ENCODE results near the gene DNAJA1.
A peak's percentile ranks its signal among the peaks of the same experiment; 100 is the strongest.

Gene DNAJA1

DNA sequence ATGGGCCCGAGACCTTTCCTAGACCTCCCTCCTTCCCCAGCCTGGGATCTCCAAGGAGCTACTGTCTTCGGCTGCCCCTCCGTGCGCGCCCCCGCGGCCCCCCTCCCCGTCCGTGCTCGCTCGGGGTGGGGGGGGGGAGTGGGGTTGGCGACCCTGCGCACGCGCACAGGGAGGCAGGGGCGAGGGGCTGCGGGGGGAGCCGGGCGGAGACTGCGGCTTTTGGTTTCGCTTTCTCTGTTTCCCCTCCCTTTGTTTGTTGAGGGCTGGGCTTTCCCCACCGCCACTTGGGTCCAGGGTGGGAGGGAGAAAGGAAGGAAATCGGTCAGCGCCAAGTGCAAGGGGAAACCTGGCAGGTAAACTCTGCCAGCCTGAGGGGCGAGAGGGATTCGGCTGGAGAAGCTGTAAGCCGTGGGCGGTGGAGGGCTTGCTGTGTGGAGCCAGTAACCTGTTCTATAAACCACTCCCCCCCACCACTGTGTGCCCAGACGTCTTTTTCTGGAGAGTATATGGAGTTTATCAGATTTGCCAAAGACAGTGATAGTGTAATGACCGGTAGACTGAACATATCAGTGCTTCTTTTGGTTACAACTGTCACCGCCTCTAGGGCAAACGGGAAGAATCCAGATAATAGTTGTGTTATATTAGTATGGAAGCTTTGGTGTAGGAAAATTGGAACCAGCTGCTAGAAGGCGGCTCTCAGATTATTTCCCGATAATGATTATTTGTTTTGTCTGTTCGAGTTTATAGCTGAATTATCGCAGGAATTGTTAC, 684 bp downstream of the DNAJA1 start:
- FAIRE-seq (no peak), DNase-seq (ENCODE audit: insufficient read length, low spot score) (peak; percentile 47)

GRCh38 chr9:33029231-33029786, 4.2 kb downstream of the DNAJA1 start:
- FAIRE-seq = no peak
- no peak for DNase-seq (ENCODE audit: insufficient read length, low spot score)

GRCh38 chr9:33030285-33030684, 5.2 kb downstream of the DNAJA1 start:
- FAIRE-seq (no peak), DNase-seq (ENCODE audit: insufficient read length, low spot score) (no peak)

DNA sequence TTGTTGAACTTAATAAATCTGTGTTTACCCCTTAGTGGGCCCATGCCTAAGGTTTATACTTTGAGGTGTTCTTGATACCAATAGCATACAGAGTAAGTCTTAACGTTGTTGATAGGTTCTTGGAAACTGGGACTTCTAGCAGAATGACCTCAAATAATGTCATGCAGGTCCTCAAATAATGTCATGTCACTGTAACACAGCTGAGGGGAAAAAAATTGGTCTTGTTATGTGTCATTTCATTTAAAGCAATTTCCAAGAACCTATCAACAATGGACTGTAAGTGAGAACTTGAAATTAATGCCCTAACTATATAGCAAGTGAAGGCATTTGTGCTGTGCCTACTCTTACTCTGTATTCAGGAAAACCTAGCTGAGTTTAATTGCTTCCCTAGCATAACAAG, 7.2 kb downstream of the DNAJA1 start:
- FAIRE-seq = no peak
- DNase-seq (ENCODE audit: insufficient read length, low spot score) = no peak

DNA sequence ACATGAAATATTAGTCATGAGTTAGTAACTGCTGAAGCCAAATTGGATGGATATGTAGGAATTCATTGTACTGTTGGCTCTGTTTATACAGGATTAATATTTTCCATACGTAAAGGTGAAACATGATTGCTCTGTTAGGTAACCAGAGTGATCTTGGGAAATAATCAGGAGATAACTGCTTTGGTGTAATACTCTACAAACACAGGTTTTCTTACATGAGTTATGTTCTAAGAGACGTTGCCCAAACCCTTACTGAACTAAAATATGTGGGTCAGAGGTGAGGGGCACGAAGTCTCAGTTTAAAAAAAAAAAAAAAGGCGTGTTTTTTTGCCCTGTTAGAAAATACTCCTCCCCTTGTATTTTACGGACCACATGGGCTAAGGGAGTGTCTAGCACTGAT, 7.8 kb downstream of the DNAJA1 start:
- DNase-seq (ENCODE audit: insufficient read length, low spot score) (no peak), FAIRE-seq (no peak)

- no peak for FAIRE-seq
- no peak for DNase-seq (ENCODE audit: insufficient read length, low spot score)
These were observed 15.8 kb downstream of the DNAJA1 start for GRCh38 chr9:33040792-33041431.

DNA sequence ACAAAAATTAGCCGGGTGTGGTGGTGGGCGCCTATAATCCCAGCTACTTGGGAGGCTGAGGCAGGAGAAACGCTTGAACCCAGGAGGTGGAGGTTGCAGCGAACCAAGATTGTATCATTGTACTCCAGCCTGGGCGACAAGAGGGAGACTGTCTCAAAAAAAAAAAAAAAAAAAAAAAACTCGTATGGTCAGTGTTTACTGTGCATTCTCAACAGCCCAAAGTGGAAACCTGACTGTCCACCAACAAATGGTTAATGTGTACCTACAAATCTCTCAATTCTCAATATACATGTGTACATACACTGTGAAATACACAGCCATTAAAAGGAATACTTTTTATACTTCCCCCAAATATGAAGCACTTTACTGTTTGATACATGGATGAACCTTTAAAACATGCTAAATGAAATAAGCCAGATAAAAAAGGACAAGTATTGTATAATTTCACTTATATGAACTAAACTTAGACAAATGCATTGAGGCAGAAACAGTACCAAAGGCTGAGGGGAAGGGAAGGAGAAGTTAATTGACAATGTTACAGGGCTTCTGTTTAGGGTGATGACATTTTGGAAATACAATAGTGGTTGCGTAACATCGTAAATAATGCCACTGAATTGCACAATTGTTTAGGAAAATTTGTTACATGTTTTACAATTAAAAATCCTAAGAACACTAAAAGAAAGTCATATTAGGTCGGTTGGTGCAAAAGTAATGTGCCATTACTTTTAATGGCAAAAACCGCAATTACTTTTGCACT, 16.5 kb downstream of the DNAJA1 start:
- DNase-seq (ENCODE audit: insufficient read length, low spot score) (no peak), FAIRE-seq (no peak)

DNA sequence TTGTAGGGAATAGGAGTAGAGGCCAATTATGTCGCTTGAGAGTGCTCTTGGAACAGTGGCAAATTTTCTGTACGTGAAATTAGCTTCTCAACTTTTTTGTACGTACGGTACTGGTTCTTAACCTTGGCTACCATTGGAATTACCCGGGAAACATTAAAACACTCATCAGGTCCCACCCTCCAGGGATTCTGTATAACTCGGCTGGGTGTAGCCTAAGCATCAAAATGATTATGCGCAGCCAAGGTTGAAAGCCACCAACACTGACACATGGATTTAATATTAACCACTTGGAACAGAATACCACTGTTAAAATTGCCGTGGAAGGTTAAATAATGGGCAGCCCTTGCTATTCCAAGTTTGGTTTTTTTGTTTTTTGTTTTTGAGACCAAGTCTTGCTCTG, 17.4 kb downstream of the DNAJA1 start:
- no peak for DNase-seq (ENCODE audit: insufficient read length, low spot score)
- no peak for FAIRE-seq

DNA sequence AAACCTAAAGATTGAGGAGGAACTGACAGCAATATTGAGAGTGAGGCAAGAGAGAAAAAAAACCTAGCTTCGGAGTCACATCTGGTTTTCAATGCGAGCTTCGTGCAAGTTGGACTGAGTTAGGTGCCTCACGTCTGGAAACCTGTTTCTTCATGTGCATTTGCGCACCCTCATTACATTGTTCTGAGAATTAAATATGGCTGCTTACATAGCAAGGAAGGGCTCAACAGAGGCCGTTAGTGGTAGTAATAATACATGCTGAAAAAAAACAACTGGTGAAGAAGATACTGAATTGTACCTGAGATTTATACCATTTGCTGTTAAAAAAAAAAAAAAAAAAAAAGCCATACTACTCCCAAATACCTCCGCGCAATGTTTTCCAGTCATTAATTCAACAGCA, 18.6 kb downstream of the DNAJA1 start:
- DNase-seq (ENCODE audit: insufficient read length, low spot score) = no peak
- FAIRE-seq = no peak

DNA sequence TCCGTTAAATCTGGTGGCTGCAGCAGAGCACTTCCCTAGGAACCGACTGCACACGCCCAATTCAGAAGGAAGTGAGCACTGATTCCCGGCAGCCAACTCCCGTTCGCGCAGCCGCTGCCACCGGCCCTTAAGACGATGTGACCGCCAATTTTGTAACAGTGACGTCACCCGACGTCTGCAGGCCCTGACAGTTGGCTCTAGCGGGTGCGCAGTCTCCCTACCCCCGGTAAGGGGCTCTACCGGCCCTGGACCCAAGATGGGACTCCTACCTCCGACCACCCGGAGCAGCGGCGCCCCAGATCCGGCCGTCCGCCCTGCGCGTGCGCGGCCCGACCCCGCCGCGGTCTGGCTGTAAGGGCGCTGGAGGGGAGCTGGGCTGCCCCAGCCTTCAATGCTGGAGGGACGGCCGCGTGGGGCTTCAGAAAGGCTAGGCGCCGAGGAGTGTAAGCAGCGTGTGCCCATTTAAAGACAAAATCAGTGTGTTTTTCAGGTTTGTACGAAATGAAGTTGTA, 19.1 kb downstream of the DNAJA1 start:
- DNase-seq (ENCODE audit: insufficient read length, low spot score) (peak; percentile 49), FAIRE-seq (no peak)

GRCh38 chr9:33044677-33045282, 19.7 kb downstream of the DNAJA1 start:
- FAIRE-seq (no peak), DNase-seq (ENCODE audit: insufficient read length, low spot score) (no peak)

- no peak for DNase-seq (ENCODE audit: insufficient read length, low spot score)
- FAIRE-seq = no peak
These were observed 21.0 kb downstream of the DNAJA1 start for GRCh38 chr9:33046061-33046460.

DNA sequence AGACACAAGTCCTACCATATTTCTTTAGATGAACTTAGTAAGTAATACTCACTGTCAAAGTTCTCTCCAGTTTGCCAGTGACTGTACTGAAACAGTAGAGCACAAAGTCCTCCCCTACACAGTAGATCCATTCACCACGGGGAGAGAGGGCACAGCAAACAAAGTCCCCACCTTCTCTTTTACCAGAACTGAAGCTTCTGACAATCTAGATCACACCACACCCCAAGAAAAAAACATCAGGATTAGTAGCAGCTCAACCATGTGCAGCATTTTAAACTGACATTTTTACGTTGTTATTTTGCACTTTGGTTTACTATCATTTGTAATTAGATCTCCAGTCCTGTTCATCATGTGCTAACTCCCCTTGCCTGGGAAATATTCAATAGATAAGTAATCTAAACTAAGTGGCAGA, 23.0 kb downstream of the DNAJA1 start:
- FAIRE-seq = no peak

GRCh38 chr9:33049680-33050361, 24.7 kb downstream of the DNAJA1 start:
- no peak for FAIRE-seq
- no peak for DNase-seq (ENCODE audit: insufficient read length, low spot score)

More for the DNA sequence above, 23.0 kb downstream of the DNAJA1 start:
- DNase-seq (ENCODE audit: insufficient read length, low spot score) = no peak

- no peak for DNase-seq (ENCODE audit: insufficient read length, low spot score)
- FAIRE-seq = no peak
These were observed 26.1 kb downstream of the DNAJA1 start for GRCh38 chr9:33051144-33051543.

DNA sequence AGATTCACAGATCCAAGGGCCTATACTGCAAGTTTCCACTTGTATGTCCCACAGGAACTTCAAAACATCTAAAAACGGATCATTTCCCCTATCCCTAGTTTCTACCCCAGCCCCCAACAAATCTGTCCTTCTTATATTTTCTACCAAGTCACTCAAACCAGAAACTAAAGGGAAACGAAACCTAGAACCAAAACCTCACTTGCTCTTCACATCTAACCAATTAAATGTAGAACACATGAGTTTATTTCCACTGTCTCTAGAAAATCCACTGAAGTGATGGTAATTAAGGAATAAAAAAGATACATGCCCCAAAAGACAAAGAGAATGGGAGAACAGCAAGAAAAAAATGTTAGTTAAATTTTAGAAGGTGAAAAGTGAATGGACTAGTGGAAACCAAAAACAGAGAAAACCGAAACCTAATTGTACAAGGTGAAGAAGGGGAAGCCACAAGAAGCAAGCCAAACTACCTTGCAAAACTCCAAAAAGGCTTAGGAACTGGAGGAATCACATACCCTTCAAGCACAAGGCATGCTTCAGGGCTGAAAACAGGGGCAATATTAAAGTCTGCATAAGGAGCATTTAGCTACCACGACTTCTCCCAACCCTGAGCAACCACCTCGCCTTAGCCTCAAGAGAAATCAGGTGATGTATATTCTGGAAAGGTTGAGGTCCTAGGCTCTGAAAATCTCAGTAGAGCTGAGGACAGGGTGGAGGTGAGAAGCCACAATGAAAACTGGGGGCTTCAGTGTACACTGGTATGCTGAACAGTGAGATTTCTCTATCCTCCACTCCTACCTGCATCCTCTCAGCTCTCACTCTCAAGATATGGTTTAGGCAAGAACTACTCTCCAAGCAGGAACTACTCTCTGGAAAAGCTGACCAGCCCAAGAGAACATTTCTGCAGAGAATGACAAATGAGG, 40.3 kb downstream of the DNAJA1 start:
- DNase-seq (ENCODE audit: insufficient read length, low spot score) (no peak), FAIRE-seq (no peak)

DNA sequence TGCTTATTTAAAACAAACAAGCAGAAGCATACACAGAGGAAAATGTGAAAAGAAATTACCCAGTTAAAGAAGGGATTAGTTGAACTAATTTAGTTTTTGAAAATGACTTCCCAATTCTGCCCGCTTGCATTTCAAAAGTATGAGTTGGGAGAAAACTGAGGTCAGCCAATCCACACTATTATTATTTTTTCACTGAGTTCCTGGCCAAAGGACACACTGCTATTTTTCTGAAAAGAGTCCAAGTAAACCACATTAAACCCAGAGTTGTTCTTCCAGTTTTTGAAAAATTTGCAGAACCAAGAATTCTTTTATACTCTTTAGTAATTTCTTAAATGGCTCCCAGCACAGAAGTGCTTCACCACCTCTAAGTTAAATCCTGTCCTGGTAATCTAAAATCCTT, 43.9 kb downstream of the DNAJA1 start:
- FAIRE-seq = no peak
- DNase-seq (ENCODE audit: insufficient read length, low spot score) = no peak

- FAIRE-seq = no peak
These were observed 51.3 kb downstream of the DNAJA1 start, which contains the start of gene SMU1 for GRCh38 chr9:33076046-33077004. Gene SMU1 (minus strand): TSS chr9:33076674. CDS start chr9:33076608, 66 bp downstream.

More at GRCh38 chr9:33076046-33077004, 51.3 kb downstream of the DNAJA1 start, which contains the start of gene SMU1:
- peak; percentile 93 for DNase-seq (ENCODE audit: insufficient read length, low spot score)

Data from HTR-8/SVneo (cell line).